ENCODE measurements around the gene ARFGAP2.

Gene ARFGAP2

DNA sequence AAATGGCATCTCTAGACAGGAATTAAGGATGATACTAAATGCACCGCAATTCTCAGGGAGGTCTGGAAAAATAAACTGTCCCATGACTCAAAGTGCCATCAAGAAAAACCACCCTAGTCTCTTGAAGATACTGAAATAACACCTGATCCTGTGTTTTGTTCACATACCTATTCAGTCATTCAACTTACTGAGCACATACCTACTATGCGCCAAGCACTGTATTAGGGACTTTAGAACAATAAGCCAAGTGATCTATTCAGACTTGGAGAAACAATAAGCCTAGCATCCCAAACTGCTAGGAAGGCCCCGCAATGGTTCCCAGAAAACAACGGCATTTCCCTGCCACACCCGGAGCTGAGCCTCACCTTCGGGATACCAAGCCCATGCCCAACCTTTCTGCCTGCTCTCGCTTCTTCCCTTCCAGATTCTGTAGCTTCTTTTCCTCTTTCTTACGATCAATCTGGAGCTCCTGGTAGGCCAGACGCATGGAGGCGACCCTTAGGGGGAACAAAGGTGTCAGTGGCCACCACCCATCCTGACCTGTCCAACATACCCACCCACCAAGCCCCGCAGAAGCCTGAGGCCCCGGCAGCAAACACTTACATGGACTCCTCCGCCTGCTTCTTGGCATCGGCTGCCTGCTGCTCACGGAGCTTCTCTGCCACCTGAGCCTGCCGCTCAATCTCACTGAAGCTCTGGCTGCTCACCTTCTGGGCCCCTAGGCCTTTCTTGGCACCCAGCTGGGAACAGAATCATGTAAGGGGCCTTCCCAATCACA lies 5.4 kb downstream of the ARFGAP2 start:
- DNase-seq (ENCODE audit: low spot score): no peak

DNA sequence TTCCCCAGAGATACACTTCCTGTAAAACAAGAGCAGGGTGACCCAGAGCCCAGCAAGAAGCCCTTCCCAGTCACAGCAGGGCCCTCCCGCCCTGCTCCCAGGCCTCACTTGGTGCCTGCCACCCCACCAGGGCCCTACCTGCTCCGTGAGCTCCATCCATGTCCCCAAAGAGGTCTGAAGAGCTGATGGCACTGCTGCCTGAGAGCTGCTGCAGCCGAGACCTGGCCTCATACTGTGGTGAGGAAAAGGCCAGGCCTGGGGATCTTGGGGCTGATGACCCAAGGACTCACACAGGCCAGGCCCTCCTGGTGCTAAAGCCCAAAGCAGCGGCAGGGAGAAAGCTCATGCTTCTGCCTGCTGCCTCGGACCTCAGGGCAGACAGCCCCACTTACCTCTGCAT lies 10.3 kb downstream of the ARFGAP2 start:
- DNase-seq (ENCODE audit: low spot score): no peak

DNA sequence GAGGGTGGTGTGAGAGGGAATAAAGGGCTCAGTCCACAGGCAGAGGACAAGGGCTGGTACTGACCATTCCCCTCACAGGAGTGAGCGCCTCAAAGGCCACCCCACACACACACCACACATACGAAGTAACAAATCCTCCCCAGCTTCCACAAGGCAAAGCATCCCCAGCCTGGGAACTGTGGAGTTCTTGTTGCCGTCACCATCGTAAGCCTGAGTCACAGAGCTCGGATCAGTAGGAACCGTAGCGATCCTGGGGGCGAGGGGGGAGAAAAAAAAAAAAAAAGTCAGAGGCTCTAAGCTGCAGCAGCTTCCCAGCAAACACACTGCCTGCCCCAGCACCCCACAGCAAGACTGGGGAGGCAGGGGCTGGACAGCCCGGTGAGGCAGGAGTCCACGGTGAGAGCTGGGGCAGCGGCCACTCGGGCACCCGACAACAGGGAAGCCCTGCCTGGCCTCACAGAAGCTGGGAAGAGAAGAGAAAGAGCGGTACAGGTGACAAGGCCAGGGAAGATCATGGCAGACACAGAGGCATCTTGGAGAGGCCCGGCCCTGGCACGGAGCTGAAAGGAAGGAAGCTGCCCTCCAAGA lies 11.3 kb downstream of the ARFGAP2 start:
- DNase-seq (ENCODE audit: low spot score): no peak

DNA sequence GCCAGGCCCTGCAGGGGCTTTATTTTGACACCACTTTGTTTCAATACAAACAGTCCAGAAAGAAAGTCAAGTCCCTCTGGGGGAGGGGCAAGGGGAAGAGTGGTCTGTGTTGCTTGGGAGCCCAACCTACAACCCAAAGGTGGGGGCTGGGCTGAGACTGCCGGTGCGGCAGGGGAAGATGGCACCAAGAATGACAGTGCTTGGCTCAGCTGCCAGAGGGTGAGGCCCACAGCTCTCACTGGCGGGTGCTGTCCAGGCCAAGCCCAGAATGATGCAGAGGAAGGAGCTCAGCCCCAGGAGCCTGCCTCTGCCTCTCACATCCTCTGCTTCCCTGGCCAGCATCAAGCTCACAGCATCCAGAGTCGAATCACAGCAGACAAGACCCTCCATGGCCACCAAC lies 12.4 kb downstream of the ARFGAP2 start:
- no peak for DNase-seq (ENCODE audit: low spot score)

DNA sequence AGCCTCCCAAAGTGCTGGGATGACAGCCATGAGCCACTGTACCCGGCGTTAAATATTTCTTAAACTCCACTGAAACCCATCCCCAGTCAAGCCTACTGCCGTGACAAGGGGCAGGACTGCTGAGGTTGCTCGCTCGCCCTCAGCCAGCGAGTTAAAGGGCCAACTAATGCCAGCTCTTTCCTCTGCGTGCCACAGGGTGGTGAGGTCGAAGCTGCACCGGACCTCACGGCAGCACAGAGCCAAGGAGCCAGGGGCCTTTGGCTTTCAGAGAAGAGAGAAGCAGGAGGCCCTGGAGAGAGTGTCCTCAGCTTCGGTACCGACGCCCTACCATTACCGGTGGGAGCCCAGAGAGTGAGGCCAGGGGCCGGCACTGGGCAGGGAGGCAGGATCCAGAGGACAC lies 12.8 kb downstream of the ARFGAP2 start:
- DNase-seq (ENCODE audit: low spot score): no peak

DNA sequence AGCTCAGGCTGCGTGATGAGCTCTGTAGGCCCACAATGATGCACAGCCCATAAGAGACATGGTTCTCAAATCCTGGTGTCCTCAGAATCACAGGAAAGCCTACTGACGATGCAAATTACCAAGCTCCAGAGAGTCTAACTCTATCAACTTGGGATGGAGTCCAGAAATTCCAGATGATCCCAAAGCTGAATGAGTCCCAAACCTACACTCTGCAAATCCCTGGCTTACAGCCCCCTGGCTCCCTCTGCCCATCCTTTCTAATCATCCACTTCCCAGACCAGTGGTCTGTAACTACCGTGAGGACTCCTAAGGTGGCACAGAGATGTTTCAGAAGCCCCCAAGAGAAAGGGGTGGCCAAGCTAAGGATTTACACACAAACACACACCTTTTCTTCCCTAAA lies 13.5 kb downstream of the ARFGAP2 start:
- no peak for DNase-seq (ENCODE audit: low spot score)

DNA sequence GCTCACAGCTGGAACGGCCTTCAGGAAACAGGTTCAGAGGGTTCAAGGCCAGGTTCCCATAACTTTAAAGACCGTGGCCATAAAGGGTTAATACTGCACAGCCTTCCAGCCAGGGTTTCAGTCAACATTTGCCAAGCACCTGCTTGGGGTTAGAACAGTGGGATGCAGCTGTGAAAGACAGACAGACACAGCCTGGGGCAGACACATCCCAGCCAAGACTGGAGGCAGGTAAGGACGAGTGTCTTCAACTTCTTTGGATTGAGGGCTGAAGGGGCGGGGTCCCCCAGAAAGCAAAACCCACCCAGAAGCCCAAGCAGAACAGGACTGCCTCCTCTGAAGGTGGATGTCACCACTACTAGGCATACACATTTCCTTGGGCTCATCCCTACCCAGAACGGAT lies 14.3 kb downstream of the ARFGAP2 start:
- no peak for DNase-seq (ENCODE audit: low spot score)

DNA sequence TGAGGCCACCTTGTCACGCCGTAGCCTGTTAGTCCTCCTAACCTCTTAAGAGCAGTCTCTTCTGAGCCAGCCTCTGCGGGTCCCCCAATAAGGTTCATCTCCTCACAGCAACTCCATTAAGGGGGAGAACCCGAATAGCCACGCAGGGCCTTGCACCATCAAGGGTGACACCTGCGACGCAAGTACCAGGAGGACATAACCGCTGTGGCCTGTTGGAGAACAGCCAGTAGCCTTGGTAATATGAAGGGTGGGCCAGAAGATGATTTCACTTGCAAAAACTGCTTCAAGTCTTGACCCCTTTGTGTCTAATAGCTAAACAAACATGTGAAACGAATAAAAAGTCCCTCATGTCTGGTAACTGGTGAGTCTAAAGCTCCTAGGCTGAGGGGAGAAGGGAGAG lies 14.8 kb downstream of the ARFGAP2 start:
- no peak for DNase-seq (ENCODE audit: low spot score)

DNA sequence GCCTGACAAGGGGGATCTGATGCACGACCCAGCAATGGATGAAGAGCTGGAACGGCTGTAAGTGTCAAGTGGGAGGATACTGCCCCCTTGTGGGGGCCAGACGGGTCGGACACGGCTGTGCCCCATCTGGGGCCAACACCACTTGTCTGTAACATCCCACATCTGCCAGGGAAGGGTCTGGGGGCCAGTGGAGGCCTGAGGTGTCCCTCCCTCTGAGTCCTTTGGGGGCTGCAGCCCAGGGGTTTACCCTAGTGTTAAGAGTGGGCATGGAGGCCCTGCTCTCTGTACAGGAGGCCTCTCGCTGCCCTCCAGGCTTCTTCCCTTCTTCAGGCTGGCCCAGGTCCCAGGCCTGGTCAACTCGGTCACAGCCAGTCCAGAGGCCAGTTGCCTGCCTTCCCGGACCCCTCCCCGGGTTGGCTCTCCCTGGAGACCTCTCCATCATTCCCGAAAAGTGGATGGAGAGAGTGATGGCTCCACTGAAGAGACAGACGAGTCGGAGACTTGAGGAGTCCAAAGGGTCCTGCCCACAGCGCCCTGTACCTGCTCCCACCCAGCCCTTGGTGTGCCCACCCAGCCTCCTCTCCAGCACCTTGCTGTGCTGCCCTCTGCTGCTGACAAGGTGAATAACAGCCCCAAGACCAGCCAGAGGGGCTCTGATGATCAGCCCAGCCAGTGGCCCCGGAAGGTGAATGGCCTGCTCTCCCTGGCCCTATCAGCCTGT lies 15.4 kb downstream of the ARFGAP2 start:
- DNase-seq (ENCODE audit: low spot score): peak; percentile 90

DNA sequence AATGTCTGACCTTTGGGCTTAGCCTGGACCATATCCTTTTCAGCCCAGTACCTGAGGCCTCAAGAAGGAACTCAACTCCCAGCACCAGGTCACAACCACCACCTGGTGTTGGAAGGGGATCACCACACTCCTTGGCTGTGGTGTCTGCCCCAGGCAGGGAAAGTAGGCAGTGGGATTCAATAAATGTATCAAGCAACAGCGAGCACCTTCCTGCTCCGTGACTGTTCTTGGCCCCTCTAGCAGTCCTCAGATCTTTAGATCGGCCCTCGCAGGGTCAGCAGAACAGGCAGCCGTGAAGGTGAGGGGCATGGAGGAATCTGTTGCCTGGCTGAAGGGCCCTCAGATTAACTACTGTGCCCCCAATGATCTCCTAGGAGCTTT lies 15.9 kb downstream of the ARFGAP2 start:
- DNase-seq (ENCODE audit: low spot score): no peak

DNA sequence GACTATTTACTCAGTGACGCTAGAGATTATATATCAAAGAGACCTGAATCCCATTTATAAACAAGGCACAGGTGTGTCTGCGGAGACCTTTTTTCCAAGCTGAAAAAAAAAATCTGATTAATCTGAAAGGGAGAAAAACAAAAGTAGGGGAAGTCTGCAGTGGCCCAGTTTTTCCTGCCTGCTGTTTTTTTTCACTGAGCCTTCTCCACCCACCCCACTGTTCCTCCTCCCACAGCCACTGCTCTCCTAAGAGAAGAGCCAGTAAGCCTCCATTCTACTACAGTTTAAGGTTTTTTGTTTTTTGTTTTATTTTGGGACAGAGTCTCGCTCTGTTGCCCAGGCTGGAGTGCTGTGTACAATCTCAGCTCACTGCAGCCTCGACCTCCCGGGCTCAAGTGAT lies 18.4 kb downstream of the ARFGAP2 start:
- no peak for DNase-seq (ENCODE audit: low spot score)

DNA sequence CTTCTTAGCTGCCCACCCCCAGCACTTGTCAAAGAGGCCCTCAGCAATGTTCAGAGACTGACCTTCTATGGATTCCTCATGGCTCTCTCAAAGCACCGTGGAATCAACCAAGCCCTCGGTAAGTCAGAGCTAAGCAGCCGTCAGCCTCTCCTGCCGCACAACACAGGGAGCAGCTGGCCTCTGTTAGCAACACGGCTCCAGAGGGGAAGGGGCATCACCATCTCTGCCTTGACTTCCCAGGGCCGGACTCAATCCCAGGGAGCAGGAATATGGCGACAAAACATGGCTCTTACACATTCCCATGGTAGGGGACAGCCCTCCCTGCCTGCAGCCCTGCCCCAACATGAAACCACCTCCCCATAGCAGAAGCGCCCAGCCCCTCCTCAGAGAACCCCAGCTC lies 18.9 kb downstream of the ARFGAP2 start:
- DNase-seq (ENCODE audit: low spot score): no peak

DNA sequence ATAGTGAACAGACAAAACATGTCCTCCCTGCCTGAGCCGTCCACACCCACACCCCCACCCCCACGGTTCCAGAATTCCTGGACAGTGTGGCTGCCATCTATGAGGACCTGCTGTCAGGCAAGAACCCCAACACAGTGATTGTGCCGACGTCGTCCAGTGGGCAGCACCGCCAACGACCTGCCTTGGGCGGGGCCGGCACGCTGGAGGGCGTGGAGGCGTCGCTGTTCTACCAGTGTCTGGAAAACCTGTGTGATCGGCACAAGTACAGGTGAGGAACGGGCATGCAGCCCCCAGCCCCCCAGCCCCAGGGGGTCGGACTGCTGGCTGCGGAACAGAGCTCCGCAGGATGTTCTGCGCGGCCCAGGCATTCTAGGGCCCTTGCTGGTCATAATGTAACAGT lies 19.7 kb downstream of the ARFGAP2 start:
- no peak for DNase-seq (ENCODE audit: low spot score)

DNA sequence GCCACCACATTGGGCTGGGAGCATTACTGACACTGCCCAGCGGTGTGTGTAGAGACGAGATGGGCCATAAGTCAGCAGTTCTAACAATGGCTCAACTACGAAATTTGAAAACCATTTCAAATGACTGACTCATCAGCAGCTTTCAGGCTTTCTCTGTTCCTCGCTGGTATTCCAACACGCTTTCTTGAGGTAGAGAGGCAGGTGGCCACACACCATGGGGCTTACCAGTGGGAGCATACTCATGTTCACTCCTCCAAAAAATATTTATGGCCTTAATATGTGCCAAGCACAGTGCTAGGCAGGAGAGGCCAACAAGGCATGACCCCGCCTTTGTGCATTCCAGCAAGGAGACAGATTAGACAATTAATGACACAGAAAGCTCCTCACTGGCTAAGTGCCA lies 20.3 kb downstream of the ARFGAP2 start:
- DNase-seq (ENCODE audit: low spot score): no peak

DNA sequence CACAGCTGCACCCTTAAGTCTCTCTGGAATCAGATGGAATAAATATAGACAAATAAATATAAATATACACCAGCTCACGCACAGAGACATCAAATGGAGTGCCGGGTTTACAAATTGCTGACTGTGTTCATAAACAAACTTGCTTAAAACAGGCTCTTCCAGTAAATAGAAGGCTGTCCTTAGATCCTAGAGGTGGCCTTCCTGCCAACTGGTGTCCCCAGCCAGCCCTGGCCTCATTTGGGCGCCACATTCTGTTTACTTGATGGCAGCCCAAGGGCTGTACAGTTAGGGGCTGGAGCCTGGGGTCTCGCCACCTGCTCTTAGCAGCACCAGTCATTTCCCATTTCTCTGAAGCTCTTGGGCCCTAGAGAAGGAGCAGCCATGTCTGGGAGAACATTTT lies 20.8 kb downstream of the ARFGAP2 start:
- no peak for DNase-seq (ENCODE audit: low spot score)

DNA sequence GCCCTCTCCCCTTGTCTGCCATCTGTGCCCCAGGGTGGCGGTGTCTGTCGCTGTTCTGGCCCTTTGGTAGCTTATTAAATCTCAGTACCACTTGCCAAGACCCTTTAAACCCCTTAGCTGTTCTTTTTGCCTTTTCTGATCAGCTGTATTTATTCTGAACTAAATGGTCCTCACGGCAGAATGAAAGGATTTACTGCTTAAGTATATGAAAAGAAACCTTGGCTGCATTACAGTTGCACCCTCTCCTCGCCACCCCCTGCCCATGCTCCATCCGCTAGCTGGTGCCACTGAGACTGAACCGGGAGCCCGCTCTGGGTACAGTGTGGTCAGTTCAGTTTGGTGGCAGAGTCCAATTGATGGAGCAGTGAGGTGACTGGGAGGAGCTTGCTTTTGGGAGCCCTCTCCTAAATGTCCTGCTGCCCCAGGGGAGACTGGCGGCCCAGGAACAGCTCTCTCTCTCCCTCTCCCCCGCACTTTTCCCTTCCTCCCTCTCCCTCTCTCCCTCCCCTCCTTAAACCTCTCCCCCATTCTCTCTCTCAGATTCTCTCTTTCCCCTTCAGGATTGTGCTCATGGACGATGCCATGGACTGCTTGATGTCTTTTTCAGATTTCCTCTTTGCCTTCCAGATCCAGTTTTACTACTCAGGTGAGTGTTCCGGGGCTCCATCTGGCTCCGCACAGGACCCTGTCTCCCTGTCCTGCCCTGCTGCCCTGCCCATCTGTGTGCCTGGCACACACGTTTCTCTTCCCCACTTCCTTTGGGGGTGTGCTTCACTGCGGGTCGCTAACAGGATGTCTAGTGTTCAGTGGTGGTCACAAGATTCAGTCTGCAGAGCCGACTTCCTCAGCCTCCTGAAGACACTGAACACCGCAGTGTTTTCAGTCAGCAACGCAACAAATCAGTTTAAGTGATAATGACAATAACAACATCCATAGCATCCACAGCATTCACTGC lies 21.8 kb downstream of the ARFGAP2 start:
- DNase-seq (ENCODE audit: low spot score): no peak

DNA sequence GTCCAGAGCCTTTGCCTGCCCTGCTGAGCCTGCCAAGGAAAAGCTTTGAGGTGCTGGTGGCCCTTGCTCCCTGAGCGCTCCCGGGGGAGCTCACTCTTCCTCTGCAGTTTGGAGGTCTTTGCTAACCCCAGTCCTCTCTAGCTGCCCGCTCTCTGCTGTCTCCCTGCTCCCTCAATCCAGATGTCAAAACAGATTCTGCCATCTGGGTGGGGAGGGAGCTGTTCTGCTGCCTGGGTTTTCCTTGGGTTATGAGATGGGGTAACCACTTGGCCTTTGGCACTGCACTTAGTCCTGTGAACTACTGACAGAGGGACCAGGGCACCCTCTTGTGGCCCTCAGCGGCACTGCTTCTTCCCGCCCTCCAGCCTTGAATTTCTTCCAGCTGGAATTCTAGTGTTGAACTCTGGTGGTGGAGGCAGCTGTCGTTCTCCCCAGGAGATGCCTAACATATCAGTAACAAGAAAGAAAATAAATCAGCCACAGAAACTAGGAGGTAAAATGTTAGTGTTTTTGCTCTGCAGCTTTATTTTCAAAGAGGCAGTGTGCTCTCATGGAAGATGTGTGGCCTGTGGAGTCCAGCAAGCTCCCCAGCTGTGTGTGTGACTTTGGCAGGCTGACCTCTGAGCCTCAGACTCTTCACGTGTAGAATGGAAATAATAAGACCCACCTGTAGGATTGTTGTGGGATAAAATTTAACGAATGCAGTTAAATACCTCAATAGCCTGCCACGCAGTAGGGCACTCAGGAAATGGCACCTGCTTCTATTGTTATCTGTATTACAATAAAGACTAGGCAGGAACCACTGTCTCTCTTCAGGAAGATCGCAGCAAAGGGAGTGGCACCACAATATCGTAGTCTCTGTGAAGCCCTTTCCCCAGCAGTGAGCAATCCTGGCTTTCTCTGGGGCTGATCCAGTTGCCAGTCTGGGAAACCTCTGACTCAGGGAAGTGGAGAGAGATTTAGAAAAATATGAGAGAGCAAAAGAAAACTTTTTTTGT lies 23.4 kb downstream of the ARFGAP2 start:
- peak; percentile 90 for DNase-seq (ENCODE audit: low spot score)

DNA sequence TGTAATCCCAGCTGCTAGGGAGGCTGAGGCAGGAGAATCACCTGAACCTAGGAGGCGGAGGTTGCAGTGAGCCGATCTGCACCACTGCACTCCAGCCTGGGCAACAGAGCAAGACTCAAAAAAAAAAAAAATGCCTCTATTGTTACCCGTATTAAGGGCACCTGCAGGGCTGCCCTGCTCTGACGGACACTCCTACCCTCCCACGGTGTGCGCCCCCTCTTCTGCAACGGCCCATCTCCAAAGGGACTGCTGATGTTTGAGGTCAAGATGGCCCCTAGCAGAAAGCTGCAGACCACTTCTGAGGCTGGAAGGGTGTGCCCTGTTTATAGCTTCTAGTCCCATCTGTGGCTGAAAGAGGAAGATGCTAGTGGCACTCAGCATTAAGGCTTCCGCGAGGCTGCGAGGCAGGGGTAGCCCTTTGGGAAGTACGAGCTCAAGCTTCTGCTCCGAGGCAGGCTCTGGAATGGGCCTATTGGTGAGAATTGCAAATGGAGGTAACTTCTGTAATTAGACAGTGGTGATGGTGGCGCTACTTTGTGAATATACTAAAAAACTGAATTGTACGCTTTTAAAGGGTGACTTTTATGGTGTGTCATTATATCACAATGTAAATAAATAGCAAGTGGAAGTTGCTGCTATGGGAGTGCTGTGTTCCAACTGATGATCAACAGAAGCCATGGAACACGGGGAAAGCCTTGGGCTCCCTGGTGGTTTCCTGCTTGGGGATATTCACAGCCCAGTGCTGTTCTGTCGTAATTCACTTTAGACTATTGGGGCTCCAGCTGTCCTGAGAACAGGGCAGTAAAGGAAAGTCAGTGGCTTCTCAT lies 24.3 kb downstream of the ARFGAP2 start:
- DNase-seq (ENCODE audit: low spot score): no peak

DNA sequence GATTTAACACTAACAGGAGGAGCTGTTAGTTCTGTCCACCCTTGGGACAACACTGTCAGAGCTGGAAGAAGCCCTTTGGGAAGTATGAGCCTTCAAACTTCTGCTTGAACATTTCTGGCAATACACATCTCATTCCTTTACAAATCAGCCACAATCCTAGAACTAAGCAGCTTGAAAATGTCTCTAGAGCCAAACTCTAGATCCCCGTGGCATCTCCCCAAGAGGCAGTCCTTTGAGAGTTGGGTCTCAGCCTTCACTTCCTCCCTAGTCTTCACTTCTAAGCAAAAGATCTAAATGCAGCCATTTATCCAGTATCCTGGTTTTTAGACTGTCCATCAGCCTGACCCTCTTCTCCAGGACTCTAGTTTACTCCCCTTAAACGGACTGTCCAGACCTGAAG lies 26.9 kb downstream of the ARFGAP2 start:
- no peak for DNase-seq (ENCODE audit: low spot score)

DNA sequence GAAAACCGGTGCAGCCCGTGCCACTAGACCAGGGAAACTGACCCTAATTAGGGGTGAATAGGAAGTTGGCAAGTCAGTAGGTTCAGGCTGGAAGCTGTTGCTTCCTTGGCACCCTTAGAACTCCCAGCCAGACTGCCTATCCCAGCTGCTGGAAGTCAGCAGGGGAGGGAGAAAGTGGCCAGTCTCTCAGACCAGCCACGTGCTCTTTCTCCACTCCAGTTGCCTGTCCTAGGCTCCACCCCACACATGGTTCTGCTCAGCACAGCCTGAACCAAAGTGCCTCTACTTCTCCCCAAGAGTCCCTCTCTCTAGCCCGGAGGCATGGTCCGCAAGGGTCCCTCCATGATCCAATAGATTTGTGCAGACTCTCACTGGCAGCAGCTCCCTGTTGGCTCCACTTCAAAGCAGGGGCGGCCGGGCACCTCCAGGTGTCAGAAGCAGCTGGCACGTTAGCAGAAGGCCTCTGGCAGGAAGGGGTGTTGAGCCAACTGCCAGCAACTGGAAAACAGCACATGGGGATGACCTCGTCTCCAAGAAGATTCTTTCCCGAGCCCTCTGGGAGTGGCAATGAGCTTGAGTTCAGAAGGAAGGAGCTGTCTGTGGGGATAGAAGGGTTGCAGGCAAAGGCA lies 27.7 kb downstream of the ARFGAP2 start:
- peak; percentile 62 for DNase-seq (ENCODE audit: low spot score)
